OCI-LY3 (cell line): Measurements from ENCODE around the gene TNFRSF1B.

Experiments used
- EZH2phosphoT487 ChIP-seq: fragments of 200-600 bp; shearing (Covaris generic); IDR thresholded peaks from 2 replicates; pipeline ENCODE4 v1.6.1; 2018; ENCODE audit warnings: antibody characterized with exemption, mixed run types, low read depth
- TF ChIP-seq, protein P1 (sequence below): fragments of 200-600, 300-600 bp; sonication (generic); IDR thresholded peaks from 2 replicates; pipeline ENCODE4 v1.5.1; 2014; ENCODE audit warnings: antibody characterized with exemption, low read length, low read depth

DNA sequence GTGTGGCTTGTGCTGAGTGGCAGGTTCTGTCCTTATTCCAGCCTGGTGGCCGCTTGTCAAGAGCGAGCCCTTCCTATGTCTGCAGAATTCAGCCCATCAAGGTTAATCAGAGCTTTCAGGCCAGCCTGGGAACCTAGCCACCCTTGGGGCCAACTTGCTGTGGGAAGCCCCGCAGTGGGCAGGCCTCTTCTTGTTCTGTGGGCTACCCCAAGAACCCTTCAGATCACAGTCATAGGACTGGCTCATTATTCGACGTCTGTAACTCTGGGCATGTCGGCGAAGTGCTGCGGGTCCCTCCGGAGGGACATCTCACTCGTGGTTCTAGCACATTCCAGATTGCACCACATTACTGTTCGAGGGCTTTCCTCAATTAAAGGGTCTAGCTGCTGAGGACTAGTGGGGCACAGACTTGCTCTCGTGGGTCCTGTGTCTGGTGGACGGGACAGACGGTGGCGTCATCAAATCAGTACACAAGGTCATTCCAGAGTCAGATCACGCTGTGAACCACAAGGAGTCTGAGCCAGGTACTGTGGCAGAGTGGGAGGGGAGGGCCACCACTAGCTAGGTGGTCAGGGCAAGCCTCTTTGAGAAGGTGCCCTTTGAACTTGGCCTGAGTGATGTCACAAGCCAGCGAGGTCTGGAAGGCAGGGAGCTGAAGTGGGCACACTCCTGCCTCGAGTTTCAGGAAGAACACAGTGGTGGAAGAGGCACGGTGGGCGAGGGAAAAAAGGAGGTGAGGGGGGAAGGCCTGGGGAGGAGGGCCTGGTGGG lies 20.3 kb upstream of the TNFRSF1B start:
- TF ChIP-seq, protein P1, sequence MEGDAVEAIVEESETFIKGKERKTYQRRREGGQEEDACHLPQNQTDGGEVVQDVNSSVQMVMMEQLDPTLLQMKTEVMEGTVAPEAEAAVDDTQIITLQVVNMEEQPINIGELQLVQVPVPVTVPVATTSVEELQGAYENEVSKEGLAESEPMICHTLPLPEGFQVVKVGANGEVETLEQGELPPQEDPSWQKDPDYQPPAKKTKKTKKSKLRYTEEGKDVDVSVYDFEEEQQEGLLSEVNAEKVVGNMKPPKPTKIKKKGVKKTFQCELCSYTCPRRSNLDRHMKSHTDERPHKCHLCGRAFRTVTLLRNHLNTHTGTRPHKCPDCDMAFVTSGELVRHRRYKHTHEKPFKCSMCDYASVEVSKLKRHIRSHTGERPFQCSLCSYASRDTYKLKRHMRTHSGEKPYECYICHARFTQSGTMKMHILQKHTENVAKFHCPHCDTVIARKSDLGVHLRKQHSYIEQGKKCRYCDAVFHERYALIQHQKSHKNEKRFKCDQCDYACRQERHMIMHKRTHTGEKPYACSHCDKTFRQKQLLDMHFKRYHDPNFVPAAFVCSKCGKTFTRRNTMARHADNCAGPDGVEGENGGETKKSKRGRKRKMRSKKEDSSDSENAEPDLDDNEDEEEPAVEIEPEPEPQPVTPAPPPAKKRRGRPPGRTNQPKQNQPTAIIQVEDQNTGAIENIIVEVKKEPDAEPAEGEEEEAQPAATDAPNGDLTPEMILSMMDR = no peak
- no peak for TF ChIP-seq EZH2phosphoT487
